ENCODE data around the gene KCND2.

The KCND2 gene

GRCh38 chr7:120529736-120530135 lies 256.8 kb downstream of the KCND2 start:
- DNase-seq (ENCODE audit: low spot score), result no peak
- H4K8ac ChIP-seq (ENCODE audit: low read depth, low read length), result no peak overlapping the region
- no CpG with 5 or more reads among the region's 5 CpGs for WGBS, 2 donors (ENCODE audit: extremely low coverage in 2 of 2, insufficient read length in 2 of 2, insufficient replicate concordance in 1 of 2)
- no peak overlapping the region for H3K23ac ChIP-seq (ENCODE audit: low read depth, low read length, poor library complexity)
- H3K36me3 ChIP-seq (replicated peaks in 1 of 2; ENCODE audit: control insufficient read depth in 2 of 2, insufficient read depth in 2 of 2, low read length in 2 of 2), result no peaks in the 10 kb centered on the region
- no peak overlapping the region for H2BK120ac ChIP-seq (ENCODE audit: low read depth, low read length)
- no peak overlapping the region for H3K9ac ChIP-seq (ENCODE audit: low read depth, low read length, poor library complexity)
- no peaks in the 10 kb centered on the region for H3K4me1 ChIP-seq (ENCODE audit: control insufficient read depth in 2 of 2, insufficient read depth in 1 of 2, low read depth in 1 of 2, low read length in 2 of 2)
- H3K18ac ChIP-seq (ENCODE audit: low read length), result no peak overlapping the region
- no peak overlapping the region for H2BK12ac ChIP-seq (ENCODE audit: low read length)
- no peak overlapping the region for H2AFZ ChIP-seq (ENCODE audit: low read length)
- no peak overlapping the region for H3K14ac ChIP-seq (ENCODE audit: low read length)
- no peak overlapping the region for H3K4ac ChIP-seq (ENCODE audit: low read length)
- no peak overlapping the region for H4K91ac ChIP-seq (ENCODE audit: low read depth, low read length, poor library complexity)
- H3K9me3 ChIP-seq (replicated peaks in 1 of 2; ENCODE audit: control insufficient read depth in 2 of 2, insufficient read depth in 1 of 2, low read depth in 1 of 2, low read length in 2 of 2), result no peaks in the 10 kb centered on the region
- no peak overlapping the region for H3K4me3 ChIP-seq (ENCODE audit: low read length in 2 of 2)
- no peak overlapping the region for H3K4me2 ChIP-seq (ENCODE audit: insufficient read depth, low read length, poor library complexity, severe bottlenecking)
- no peak overlapping the region for H3K27ac ChIP-seq (replicated peaks; ENCODE audit: low read length)
- no peaks in the 10 kb centered on the region for H3K79me1 ChIP-seq (ENCODE audit: low read depth, low read length)
- H3K27me3 ChIP-seq (ENCODE audit: control insufficient read depth in 3 of 3, insufficient read depth in 3 of 3, low read depth in 1 of 3, low read length in 3 of 3), result no peaks in the 10 kb centered on the region
- H2BK5ac ChIP-seq (ENCODE audit: low read length), result no peak overlapping the region
- H2BK15ac ChIP-seq (ENCODE audit: low read length), result no peak overlapping the region
- no peak overlapping the region for H2AK5ac ChIP-seq (ENCODE audit: low read depth, low read length)

GRCh38 chr7:120538335-120538734 lies 265.4 kb downstream of the KCND2 start:
- Histone ChIP-seq H2BK120ac (ENCODE audit: low read depth, low read length) (no peak overlapping the region), H3K4me3 (ENCODE audit: low read length in 2 of 2) (no peak overlapping the region), H3K9me3 (replicated peaks in 1 of 2; ENCODE audit: control insufficient read depth in 2 of 2, insufficient read depth in 1 of 2, low read depth in 1 of 2, low read length in 2 of 2) (no peaks in the 10 kb centered on the region), H4K8ac (ENCODE audit: low read depth, low read length) (no peak overlapping the region), H3K79me1 (ENCODE audit: low read depth, low read length) (no peaks in the 10 kb centered on the region), H2AFZ (ENCODE audit: low read length) (no peak overlapping the region), H2BK15ac (ENCODE audit: low read length) (no peak overlapping the region), H2AK5ac (ENCODE audit: low read depth, low read length) (no peak overlapping the region), H3K27ac (replicated peaks; ENCODE audit: low read length) (no peak overlapping the region), H3K9ac (ENCODE audit: low read depth, low read length, poor library complexity) (no peak overlapping the region), H3K4me2 (ENCODE audit: insufficient read depth, low read length, poor library complexity, severe bottlenecking) (no peak overlapping the region), H3K14ac (ENCODE audit: low read length) (no peak overlapping the region), H3K27me3 (ENCODE audit: control insufficient read depth in 3 of 3, insufficient read depth in 3 of 3, low read depth in 1 of 3, low read length in 3 of 3) (no peaks in the 10 kb centered on the region), H2BK5ac (ENCODE audit: low read length) (no peak overlapping the region), H2BK12ac (ENCODE audit: low read length) (no peak overlapping the region), H3K4ac (ENCODE audit: low read length) (no peak overlapping the region), H3K23ac (ENCODE audit: low read depth, low read length, poor library complexity) (no peak overlapping the region), H3K36me3 (replicated peaks in 1 of 2; ENCODE audit: control insufficient read depth in 2 of 2, insufficient read depth in 2 of 2, low read length in 2 of 2) (no peaks in the 10 kb centered on the region), H3K4me1 (ENCODE audit: control insufficient read depth in 2 of 2, insufficient read depth in 1 of 2, low read depth in 1 of 2, low read length in 2 of 2) (no peaks in the 10 kb centered on the region), H3K18ac (ENCODE audit: low read length) (no peak overlapping the region), H4K91ac (ENCODE audit: low read depth, low read length, poor library complexity) (no peak overlapping the region)
- WGBS, 2 donors (ENCODE audit: extremely low coverage in 2 of 2, insufficient read length in 2 of 2, insufficient replicate concordance in 1 of 2), result no CpG with 5 or more reads among the region's 1 CpG
- DNase-seq (ENCODE audit: low spot score), result no peak

- Histone ChIP-seq H4K8ac (ENCODE audit: low read depth, low read length) (no peak overlapping the region), H3K18ac (ENCODE audit: low read length) (no peak overlapping the region), H2BK120ac (ENCODE audit: low read depth, low read length) (no peak overlapping the region), H3K4me1 (ENCODE audit: control insufficient read depth in 2 of 2, insufficient read depth in 1 of 2, low read depth in 1 of 2, low read length in 2 of 2) (no peaks in the 10 kb centered on the region), H3K79me1 (ENCODE audit: low read depth, low read length) (no peaks in the 10 kb centered on the region), H3K9me3 (replicated peaks in 1 of 2; ENCODE audit: control insufficient read depth in 2 of 2, insufficient read depth in 1 of 2, low read depth in 1 of 2, low read length in 2 of 2) (no peaks in the 10 kb centered on the region), H2AK5ac (ENCODE audit: low read depth, low read length) (no peak overlapping the region), H4K91ac (ENCODE audit: low read depth, low read length, poor library complexity) (no peak overlapping the region), H3K4me3 (ENCODE audit: low read length in 2 of 2) (no peak overlapping the region), H2BK12ac (ENCODE audit: low read length) (no peak overlapping the region), H3K23ac (ENCODE audit: low read depth, low read length, poor library complexity) (no peak overlapping the region), H2BK15ac (ENCODE audit: low read length) (no peak overlapping the region), H3K36me3 (replicated peaks in 1 of 2; ENCODE audit: control insufficient read depth in 2 of 2, insufficient read depth in 2 of 2, low read length in 2 of 2) (no peaks in the 10 kb centered on the region), H2AFZ (ENCODE audit: low read length) (no peak overlapping the region), H3K9ac (ENCODE audit: low read depth, low read length, poor library complexity) (no peak overlapping the region), H3K27ac (replicated peaks; ENCODE audit: low read length) (no peak overlapping the region), H3K27me3 (ENCODE audit: control insufficient read depth in 3 of 3, insufficient read depth in 3 of 3, low read depth in 1 of 3, low read length in 3 of 3) (no peaks in the 10 kb centered on the region), H3K14ac (ENCODE audit: low read length) (no peak overlapping the region), H3K4ac (ENCODE audit: low read length) (no peak overlapping the region), H2BK5ac (ENCODE audit: low read length) (no peak overlapping the region), H3K4me2 (ENCODE audit: insufficient read depth, low read length, poor library complexity, severe bottlenecking) (no peak overlapping the region)
- no peak for DNase-seq (ENCODE audit: low spot score)
- WGBS, 2 donors (ENCODE audit: extremely low coverage in 2 of 2, insufficient read length in 2 of 2, insufficient replicate concordance in 1 of 2), result no CpG with 5 or more reads among the region's 5 CpGs
Observed at GRCh38 chr7:120539321-120539720, 266.3 kb downstream of the KCND2 start.

GRCh38 chr7:120547605-120548004 lies 274.6 kb downstream of the KCND2 start:
- Histone ChIP-seq H3K79me1 (ENCODE audit: low read depth, low read length) (no peaks in the 10 kb centered on the region), H3K18ac (ENCODE audit: low read length) (no peak overlapping the region), H3K4me1 (ENCODE audit: control insufficient read depth in 2 of 2, insufficient read depth in 1 of 2, low read depth in 1 of 2, low read length in 2 of 2) (peaks cover 0 to 5% of the 10 kb centered on the region in 2 donors), H2AK5ac (ENCODE audit: low read depth, low read length) (no peak overlapping the region), H3K27ac (replicated peaks; ENCODE audit: low read length) (no peak overlapping the region), H3K9me3 (replicated peaks in 1 of 2; ENCODE audit: control insufficient read depth in 2 of 2, insufficient read depth in 1 of 2, low read depth in 1 of 2, low read length in 2 of 2) (no peaks in the 10 kb centered on the region), H2BK15ac (ENCODE audit: low read length) (no peak overlapping the region), H4K8ac (ENCODE audit: low read depth, low read length) (no peak overlapping the region), H2AFZ (ENCODE audit: low read length) (no peak overlapping the region), H3K9ac (ENCODE audit: low read depth, low read length, poor library complexity) (no peak overlapping the region), H3K27me3 (ENCODE audit: control insufficient read depth in 3 of 3, insufficient read depth in 3 of 3, low read depth in 1 of 3, low read length in 3 of 3) (no peaks in the 10 kb centered on the region), H2BK120ac (ENCODE audit: low read depth, low read length) (no peak overlapping the region), H2BK5ac (ENCODE audit: low read length) (no peak overlapping the region), H3K14ac (ENCODE audit: low read length) (no peak overlapping the region), H2BK12ac (ENCODE audit: low read length) (no peak overlapping the region), H4K91ac (ENCODE audit: low read depth, low read length, poor library complexity) (no peak overlapping the region), H3K4ac (ENCODE audit: low read length) (no peak overlapping the region), H3K23ac (ENCODE audit: low read depth, low read length, poor library complexity) (no peak overlapping the region), H3K4me2 (ENCODE audit: insufficient read depth, low read length, poor library complexity, severe bottlenecking) (no peak overlapping the region), H3K4me3 (ENCODE audit: low read length in 2 of 2) (no peak overlapping the region), H3K36me3 (replicated peaks in 1 of 2; ENCODE audit: control insufficient read depth in 2 of 2, insufficient read depth in 2 of 2, low read length in 2 of 2) (no peaks in the 10 kb centered on the region)
- DNase-seq (ENCODE audit: low spot score), result no peak
- WGBS, 2 donors (ENCODE audit: extremely low coverage in 2 of 2, insufficient read length in 2 of 2, insufficient replicate concordance in 1 of 2), result no CpG with 5 or more reads among the region's 4 CpGs

Data from neuronal stem cell (in vitro differentiated cells).